Esophagus squamous epithelium (tissue), 4 donors: ENCODE results near the gene OR1A1.

ENCODE experiments used
- POLR2A ChIP-seq, 4 donors: fragments of 450-650 bp; IDR thresholded peaks; one replicate each; pipeline ENCODE4 v1.6.1; 2017; ENCODE audit warnings: antibody characterized with exemption in 4 of 4, mild to moderate bottlenecking in 4 of 4, moderate library complexity in 3 of 4
- TF ChIP-seq, protein P1 (sequence below), 6 experiments: fragments of 450-650 bp in 4 of 6; fragments of 200-600 bp in 2 of 6; sonication (generic) in 2 of 6; IDR thresholded peaks; one replicate each; pipeline ENCODE4 v1.5.1; 2016 to 2019; ENCODE audit warnings: antibody characterized with exemption in 6 of 6, mild to moderate bottlenecking in 4 of 6, moderate library complexity in 4 of 6

- TF ChIP-seq, protein P1, sequence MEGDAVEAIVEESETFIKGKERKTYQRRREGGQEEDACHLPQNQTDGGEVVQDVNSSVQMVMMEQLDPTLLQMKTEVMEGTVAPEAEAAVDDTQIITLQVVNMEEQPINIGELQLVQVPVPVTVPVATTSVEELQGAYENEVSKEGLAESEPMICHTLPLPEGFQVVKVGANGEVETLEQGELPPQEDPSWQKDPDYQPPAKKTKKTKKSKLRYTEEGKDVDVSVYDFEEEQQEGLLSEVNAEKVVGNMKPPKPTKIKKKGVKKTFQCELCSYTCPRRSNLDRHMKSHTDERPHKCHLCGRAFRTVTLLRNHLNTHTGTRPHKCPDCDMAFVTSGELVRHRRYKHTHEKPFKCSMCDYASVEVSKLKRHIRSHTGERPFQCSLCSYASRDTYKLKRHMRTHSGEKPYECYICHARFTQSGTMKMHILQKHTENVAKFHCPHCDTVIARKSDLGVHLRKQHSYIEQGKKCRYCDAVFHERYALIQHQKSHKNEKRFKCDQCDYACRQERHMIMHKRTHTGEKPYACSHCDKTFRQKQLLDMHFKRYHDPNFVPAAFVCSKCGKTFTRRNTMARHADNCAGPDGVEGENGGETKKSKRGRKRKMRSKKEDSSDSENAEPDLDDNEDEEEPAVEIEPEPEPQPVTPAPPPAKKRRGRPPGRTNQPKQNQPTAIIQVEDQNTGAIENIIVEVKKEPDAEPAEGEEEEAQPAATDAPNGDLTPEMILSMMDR (IDR thresholded peaks at IDR 0.05), result no peak
- TF ChIP-seq POLR2A (IDR thresholded peaks at IDR 0.05), result no peak
Measured at GRCh38 chr17:3260600-3260999, 53.1 kb downstream of the OR1A1 start.
